Erythroblast (primary cell): ENCODE measurements around the gene FNDC8.

Experiments used
- DNase-seq, 2 experiments: peaks; one replicate each; lab custom pipeline; 2025; lab: John Stamatoyannopoulos, UW
- GATA1 ChIP-seq: IDR thresholded peaks from 2 replicates; pipeline ENCODE4 v1.6.1; 2011; ENCODE audit warnings: low read depth, mild to moderate bottlenecking, control low read depth, low read length, moderate library complexity
- POLR2A ChIP-seq: IDR thresholded peaks from 2 replicates; pipeline ENCODE4 v1.6.1; 2011; ENCODE audit warnings: mild to moderate bottlenecking, low read length

The FNDC8 gene

GRCh38 chr17:35121315-35121714 is at the start of gene FNDC8:
TSS of gene FNDC8 (plus strand) at chr17:35121615. CDS start at chr17:35121694, 79 bp downstream.
- no peak for DNase-seq
- TF ChIP-seq POLR2A (no peak), GATA1 (no peak)

DNA sequence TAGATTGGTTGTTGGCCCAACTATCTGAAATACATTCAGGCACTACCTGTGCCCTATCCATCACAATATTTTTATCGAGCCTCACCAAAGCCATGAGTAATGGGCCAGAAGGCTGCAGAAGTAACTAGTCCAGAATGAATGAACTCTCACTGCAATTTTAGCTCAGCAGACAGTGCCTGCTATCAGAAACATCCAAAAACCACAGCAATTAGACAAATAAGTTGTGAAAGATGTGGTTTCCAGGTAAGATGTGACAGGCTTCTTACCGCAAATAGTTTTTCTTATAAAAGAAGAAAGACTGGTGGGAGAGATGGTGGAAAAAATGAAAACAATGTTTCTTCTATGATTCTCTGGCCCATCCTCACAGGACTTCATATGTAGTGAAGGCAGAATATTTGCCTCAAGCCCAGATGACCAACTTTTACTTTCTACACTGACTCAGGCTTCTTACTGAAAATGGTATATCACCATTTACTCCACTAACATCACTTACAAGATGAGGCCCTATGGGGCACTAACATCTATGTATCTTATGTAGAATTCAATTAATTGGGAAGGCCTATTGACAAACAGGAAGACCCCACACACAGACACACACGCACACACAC is 48.1 kb upstream of the FNDC8 start:
- no peak for TF ChIP-seq GATA1
- TF ChIP-seq POLR2A: no peak
- no peak for DNase-seq

DNA sequence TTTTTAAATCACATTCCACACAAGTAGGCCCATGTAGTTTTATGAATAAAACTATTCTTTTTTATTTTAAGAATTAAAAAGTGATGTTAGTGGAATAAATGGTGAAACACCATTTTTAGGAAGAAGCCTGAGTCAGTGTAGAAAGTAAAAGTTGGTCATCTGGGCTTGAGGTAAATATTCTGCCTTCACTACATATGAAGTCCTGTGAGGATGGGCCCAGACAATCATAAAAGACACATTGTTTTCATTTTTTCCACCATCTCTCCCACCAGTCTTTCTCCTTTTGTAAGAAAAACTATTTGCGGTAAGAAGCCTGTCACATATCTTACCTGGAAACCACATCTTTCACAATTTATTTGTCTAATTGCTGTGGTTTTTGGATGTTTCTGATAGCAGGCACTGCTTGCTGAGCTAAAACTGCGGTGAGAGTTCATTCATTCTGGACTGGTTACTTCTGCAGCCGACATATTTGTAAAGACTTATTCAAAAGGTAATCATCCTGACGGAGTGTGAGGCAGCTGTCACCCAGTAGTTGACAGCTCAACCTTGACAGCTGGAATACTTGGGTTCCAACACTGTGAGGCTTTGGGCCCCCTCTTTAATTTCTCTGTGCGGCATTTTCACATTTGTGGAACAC is 47.3 kb upstream of the FNDC8 start:
- no peak for TF ChIP-seq POLR2A
- no peak for TF ChIP-seq GATA1
- no peak for DNase-seq

GRCh38 chr17:35074711-35075707 is 46.4 kb upstream of the FNDC8 start:
- no peak for DNase-seq
- no peak for TF ChIP-seq GATA1

- TF ChIP-seq POLR2A: no peak
- no peak for TF ChIP-seq GATA1
- DNase-seq: no peak
These were observed 44.5 kb upstream of the FNDC8 start for GRCh38 chr17:35076874-35077273.

- TF ChIP-seq POLR2A: no peak
- TF ChIP-seq GATA1: no peak
- no peak for DNase-seq
These were observed 41.6 kb upstream of the FNDC8 start for GRCh38 chr17:35079547-35080423.

DNA sequence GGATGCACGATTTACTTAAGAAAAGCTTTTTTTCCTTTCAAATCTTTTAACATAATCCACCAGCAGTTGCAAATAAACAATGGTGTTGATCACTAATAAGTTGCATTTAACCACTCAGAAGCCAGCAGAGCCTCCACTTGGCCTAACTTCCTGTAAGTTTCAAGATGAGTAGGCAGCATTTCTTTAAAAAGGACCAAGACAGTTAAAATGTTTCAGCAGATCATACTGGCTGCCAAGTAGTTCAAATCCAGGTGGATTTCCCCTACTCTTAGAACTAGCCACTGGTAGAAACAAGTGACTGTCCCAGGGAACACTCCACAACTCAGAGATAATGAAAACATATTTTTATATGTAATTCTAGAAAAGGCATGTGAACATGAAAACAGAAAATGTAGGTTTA is 40.9 kb upstream of the FNDC8 start:
- no peak for DNase-seq
- TF ChIP-seq POLR2A (no peak), GATA1 (no peak)

GRCh38 chr17:35081638-35082037 is 39.8 kb upstream of the FNDC8 start:
- no peak for DNase-seq
- TF ChIP-seq POLR2A (no peak), GATA1 (no peak)

DNA sequence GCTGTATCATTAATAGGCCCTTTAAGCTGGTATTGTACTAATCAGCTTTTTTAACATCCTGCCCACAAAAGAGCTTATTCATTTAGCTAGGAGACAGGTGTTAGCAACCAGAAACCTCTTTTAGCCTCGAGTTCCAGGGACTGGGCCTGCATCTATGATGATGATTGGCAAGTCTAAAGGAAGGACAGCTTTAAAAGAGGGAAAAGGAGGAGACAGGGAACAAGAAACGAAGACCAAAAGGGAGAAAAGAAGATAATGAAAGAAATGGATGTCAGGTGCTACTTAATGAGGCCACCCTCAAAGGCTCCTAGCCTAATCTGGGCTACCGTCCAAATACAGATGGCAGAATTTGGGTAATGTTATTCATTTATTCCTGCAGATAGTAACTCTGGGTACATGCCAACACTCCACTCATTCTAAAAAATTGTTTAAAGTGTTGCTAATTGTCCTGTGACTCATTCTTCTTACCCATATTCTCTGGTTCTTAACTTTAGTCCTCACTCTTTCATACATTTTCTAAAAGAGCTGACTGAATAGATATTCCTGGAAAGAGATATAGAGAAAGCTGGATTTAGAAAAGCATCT is 39.2 kb upstream of the FNDC8 start:
- TF ChIP-seq POLR2A: peak; percentile 20
- TF ChIP-seq GATA1: no peak
- peak; percentile 69 to 73 for DNase-seq

GRCh38 chr17:35083071-35083470 is 38.3 kb upstream of the FNDC8 start:
- TF ChIP-seq POLR2A (no peak), GATA1 (no peak)
- DNase-seq: peak; percentile 27 to 51

- DNase-seq: no peak
These were observed 36.4 kb upstream of the FNDC8 start for GRCh38 chr17:35084987-35085386.

GRCh38 chr17:35086164-35086563 is 35.3 kb upstream of the FNDC8 start:
- DNase-seq: no peak
- TF ChIP-seq GATA1 (no peak), POLR2A (no peak)

More at GRCh38 chr17:35084987-35085386, 36.4 kb upstream of the FNDC8 start:
- TF ChIP-seq GATA1 (no peak), POLR2A (no peak)

GRCh38 chr17:35086931-35087573 is 34.4 kb upstream of the FNDC8 start:
- DNase-seq: peak; percentile 30 to 50
- TF ChIP-seq GATA1: no peak
- no peak for TF ChIP-seq POLR2A
